ENCODE data around the gene MCTP1.
"Not testable (repeated sequence)": the region's sequence is repeated elsewhere in the genome, so short reads cannot be mapped to it uniquely, and the experiment has no call there.

MCTP1 gene

GRCh38 chr5:95029569-95030366 lies 255.1 kb downstream of the MCTP1 start:
- DNase-seq (ENCODE audit: low read depth), result no peak

- DNase-seq (ENCODE audit: low read depth), result no peak
Observed at GRCh38 chr5:95027775-95028174, 257.1 kb downstream of the MCTP1 start.

- no peak for DNase-seq (ENCODE audit: low read depth)
Observed at GRCh38 chr5:95027151-95027721, 257.7 kb downstream of the MCTP1 start.

- DNase-seq (ENCODE audit: low read depth), result no peak
Observed at GRCh38 chr5:95026718-95027117, 258.2 kb downstream of the MCTP1 start.

- no peak for DNase-seq (ENCODE audit: low read depth)
Observed at GRCh38 chr5:95022967-95023695, 261.8 kb downstream of the MCTP1 start.

GRCh38 chr5:95020345-95020744 lies 264.5 kb downstream of the MCTP1 start:
- DNase-seq (ENCODE audit: low read depth), result no peak

- no peak for DNase-seq (ENCODE audit: low read depth)
Observed at GRCh38 chr5:95018946-95019345, 265.9 kb downstream of the MCTP1 start.

- no peak for DNase-seq (ENCODE audit: low read depth)
Observed at GRCh38 chr5:95018511-95018910, 266.4 kb downstream of the MCTP1 start.

GRCh38 chr5:95009812-95010211 lies 275.1 kb downstream of the MCTP1 start:
- DNase-seq (ENCODE audit: low read depth), result no peak

GRCh38 chr5:95007921-95008597 lies 276.8 kb downstream of the MCTP1 start:
- DNase-seq (ENCODE audit: low read depth), result no peak

GRCh38 chr5:95005811-95006210 lies 279.1 kb downstream of the MCTP1 start:
- no peak for DNase-seq (ENCODE audit: low read depth)

- DNase-seq (ENCODE audit: low read depth), result no peak
Observed at GRCh38 chr5:94998670-94999069, 286.2 kb downstream of the MCTP1 start.

GRCh38 chr5:94994537-94994936 lies 290.4 kb downstream of the MCTP1 start:
- DNase-seq (ENCODE audit: low read depth), result not testable (repeated sequence)

- DNase-seq (ENCODE audit: low read depth), result no peak
Observed at GRCh38 chr5:94993491-94993890, 291.4 kb downstream of the MCTP1 start.

GRCh38 chr5:94992325-94992724 lies 292.6 kb downstream of the MCTP1 start:
- DNase-seq (ENCODE audit: low read depth), result no peak

GRCh38 chr5:94983861-94984535 lies 300.9 kb downstream of the MCTP1 start:
- peak; percentile 24 for DNase-seq (ENCODE audit: low read depth)

- DNase-seq (ENCODE audit: low read depth), result no peak
Observed at GRCh38 chr5:94977437-94977836, 307.5 kb downstream of the MCTP1 start.

- DNase-seq (ENCODE audit: low read depth), result no peak
Observed at GRCh38 chr5:94976853-94977252, 308.0 kb downstream of the MCTP1 start.

- DNase-seq (ENCODE audit: low read depth), result no peak
Observed at GRCh38 chr5:94972268-94972667, 312.6 kb downstream of the MCTP1 start.

- DNase-seq (ENCODE audit: low read depth), result no peak
Observed at GRCh38 chr5:94969174-94969573, 315.7 kb downstream of the MCTP1 start.

GRCh38 chr5:94968507-94969095 lies 316.3 kb downstream of the MCTP1 start:
- DNase-seq (ENCODE audit: low read depth), result peak; percentile 18

- no peak for DNase-seq (ENCODE audit: low read depth)
Observed at GRCh38 chr5:94967525-94967924, 317.4 kb downstream of the MCTP1 start.
